ENCODE results near the gene POU2F1. TPM values are rescaled to one million over a fixed set of nuclear protein-coding genes. Genes with fewer than 3 reads are reported as not detected.

The POU2F1 gene
- total and polyA plus RNA-seq, 11 donors: 2.4 to 13.4 (median 8.8) TPM

GRCh38 chr1:167342846-167343245 lies 122.2 kb downstream of the POU2F1 start:
- no peaks in the 10 kb centered on the region for H3K27me3 ChIP-seq
- H3K27ac ChIP-seq: no peak overlapping the region
- ATAC-seq (no peak), DNase-seq (no peak)
- no peak overlapping the region for H3K4me3 ChIP-seq
- peaks cover 0 to 5% (median 0%) of the 10 kb centered on the region in 12 donors for H3K4me1 ChIP-seq
- H3K36me3 ChIP-seq: peaks cover 0 to 13% (median 0%) of the 10 kb centered on the region in 9 donors
- WGBS, 4 donors: 87 to 95% (median 92%) methylated on average over 3 of the region's 3 CpGs
- H3K9me3 ChIP-seq: peaks cover 0 to 16% (median 0%) of the 10 kb centered on the region in 12 donors
- no peak for TF ChIP-seq POLR2A (IDR thresholded peaks at IDR 0.05)
- TF ChIP-seq CTCF (IDR thresholded peaks at IDR 0.05): peak in 1 of 12 donors; percentile 10
- intact Hi-C loops (cut with DNase I): no loop called here

GRCh38 chr1:167344112-167344511 lies 123.4 kb downstream of the POU2F1 start:
- TF ChIP-seq POLR2A (IDR thresholded peaks at IDR 0.05): no peak
- no peak for TF ChIP-seq CTCF (IDR thresholded peaks at IDR 0.05)
- Histone ChIP-seq H3K36me3 (peaks cover 0 to 2% (median 0%) of the 10 kb centered on the region in 9 donors), H3K9me3 (peaks cover 0 to 6% (median 0%) of the 10 kb centered on the region in 12 donors), H3K27me3 (no peaks in the 10 kb centered on the region), H3K4me3 (no peak overlapping the region), H3K27ac (no peak overlapping the region), H3K4me1 (peaks cover 0 to 5% (median 0%) of the 10 kb centered on the region in 12 donors)
- ATAC-seq (no peak), DNase-seq (no peak)
- 89 to 100% (median 91%) methylated on average over 1 of the region's 1 CpG for WGBS, 4 donors
- intact Hi-C loops (cut with DNase I): no loop called here

- H3K27me3 ChIP-seq: no peaks in the 10 kb centered on the region
- DNase-seq: no peak
- H3K4me1 ChIP-seq: peaks cover 0 to 5% (median 0%) of the 10 kb centered on the region in 12 donors
- WGBS, 4 donors: 72 to 76% (median 75%) methylated on average over 10 of the region's 10 CpGs
- H3K27ac ChIP-seq: no peak overlapping the region
- no peak for TF ChIP-seq CTCF (IDR thresholded peaks at IDR 0.05)
- no peak for TF ChIP-seq POLR2A (IDR thresholded peaks at IDR 0.05)
- H3K4me3 ChIP-seq: no peak overlapping the region
- no peak for ATAC-seq
- H3K9me3 ChIP-seq: peaks cover 0 to 5% (median 0%) of the 10 kb centered on the region in 12 donors
- H3K36me3 ChIP-seq: no peaks in the 10 kb centered on the region
- intact Hi-C loops (cut with DNase I): no loop called here
Measured at GRCh38 chr1:167344615-167345385, 124.1 kb downstream of the POU2F1 start.

GRCh38 chr1:167345386-167345733 lies 124.7 kb downstream of the POU2F1 start:
- DNase-seq: no peak
- intact Hi-C loops (cut with DNase I): no loop called here
- ATAC-seq: peak in 1 of 4 donors; percentile 48
- Histone ChIP-seq H3K27ac (no peak overlapping the region), H3K4me3 (no peak overlapping the region), H3K36me3 (no peaks in the 10 kb centered on the region), H3K27me3 (no peaks in the 10 kb centered on the region), H3K9me3 (peaks cover 0 to 5% (median 0%) of the 10 kb centered on the region in 12 donors), H3K4me1 (peaks cover 0 to 5% (median 0%) of the 10 kb centered on the region in 12 donors)
- 26 to 43% (median 33%) methylated on average over 1 of the region's 1 CpG for WGBS, 4 donors
- TF ChIP-seq CTCF (IDR thresholded peaks at IDR 0.05) (no peak), POLR2A (IDR thresholded peaks at IDR 0.05) (no peak)
